GM12891 (cell line): Measurements from ENCODE around the gene SLC37A2.

Experiments
- POLR2A ChIP-seq: IDR thresholded peaks from 2 replicates; pipeline ENCODE4 v1.6.1; 2011; ENCODE audit warnings: low read depth, low read length, control low read depth
- POLR2AphosphoS5 ChIP-seq: IDR thresholded peaks from 2 replicates; pipeline ENCODE4 v1.6.1; 2011; ENCODE audit warnings: low read depth, low read length, control low read depth
- TAF1 ChIP-seq: IDR thresholded peaks from 2 replicates; pipeline ENCODE4 v1.6.1; 2011; ENCODE audit warnings: low read depth, low read length, control low read depth

- TF ChIP-seq POLR2A (no peak), POLR2AphosphoS5 (no peak), TAF1 (no peak)
Measured at GRCh38 chr11:125083312-125084056, 20.4 kb downstream of the SLC37A2 start.
